ENCODE data around the gene CADM1.

CADM1 gene

DNA sequence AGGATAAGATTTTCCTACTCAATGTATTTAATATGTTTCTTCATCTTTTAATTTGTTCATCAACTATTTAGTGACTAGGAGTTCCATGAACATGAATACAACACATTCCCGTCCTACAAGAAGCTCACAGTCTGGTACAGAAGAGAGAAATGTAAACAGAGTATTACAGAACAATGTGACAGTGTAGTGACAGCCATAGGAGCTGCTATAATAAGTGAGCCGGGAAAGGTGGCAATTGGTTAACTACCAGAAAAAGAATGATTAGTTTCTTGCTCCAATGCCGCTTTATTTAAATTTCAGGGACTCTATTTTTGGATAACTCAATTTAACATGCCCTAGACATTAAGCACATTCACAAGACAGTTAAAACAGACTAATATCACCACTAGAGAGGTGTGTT, 192.3 kb downstream of the CADM1 start:
- DNase-seq (ENCODE audit: low spot score) (no peak), ATAC-seq (ENCODE audit: low read depth) (no peak)
- H3K4me3 ChIP-seq (ENCODE audit: severe bottlenecking) = no peak overlapping the region
- TF ChIP-seq, protein P1, sequence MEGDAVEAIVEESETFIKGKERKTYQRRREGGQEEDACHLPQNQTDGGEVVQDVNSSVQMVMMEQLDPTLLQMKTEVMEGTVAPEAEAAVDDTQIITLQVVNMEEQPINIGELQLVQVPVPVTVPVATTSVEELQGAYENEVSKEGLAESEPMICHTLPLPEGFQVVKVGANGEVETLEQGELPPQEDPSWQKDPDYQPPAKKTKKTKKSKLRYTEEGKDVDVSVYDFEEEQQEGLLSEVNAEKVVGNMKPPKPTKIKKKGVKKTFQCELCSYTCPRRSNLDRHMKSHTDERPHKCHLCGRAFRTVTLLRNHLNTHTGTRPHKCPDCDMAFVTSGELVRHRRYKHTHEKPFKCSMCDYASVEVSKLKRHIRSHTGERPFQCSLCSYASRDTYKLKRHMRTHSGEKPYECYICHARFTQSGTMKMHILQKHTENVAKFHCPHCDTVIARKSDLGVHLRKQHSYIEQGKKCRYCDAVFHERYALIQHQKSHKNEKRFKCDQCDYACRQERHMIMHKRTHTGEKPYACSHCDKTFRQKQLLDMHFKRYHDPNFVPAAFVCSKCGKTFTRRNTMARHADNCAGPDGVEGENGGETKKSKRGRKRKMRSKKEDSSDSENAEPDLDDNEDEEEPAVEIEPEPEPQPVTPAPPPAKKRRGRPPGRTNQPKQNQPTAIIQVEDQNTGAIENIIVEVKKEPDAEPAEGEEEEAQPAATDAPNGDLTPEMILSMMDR (IDR thresholded peaks at IDR 0.05; ENCODE audit: poor library complexity, severe bottlenecking) = no peak
- H3K36me3 ChIP-seq (ENCODE audit: low read depth) = no peaks in the 10 kb centered on the region
- no peaks in the 10 kb centered on the region for H3K4me1 ChIP-seq (ENCODE audit: insufficient read depth, poor library complexity, severe bottlenecking)
- H3K27me3 ChIP-seq (ENCODE audit: insufficient read depth, poor library complexity, severe bottlenecking) = no peaks in the 10 kb centered on the region
- H3K27ac ChIP-seq (ENCODE audit: poor library complexity, severe bottlenecking) = no peak overlapping the region
- no peaks in the 10 kb centered on the region for H3K9me3 ChIP-seq (ENCODE audit: severe bottlenecking)

DNA sequence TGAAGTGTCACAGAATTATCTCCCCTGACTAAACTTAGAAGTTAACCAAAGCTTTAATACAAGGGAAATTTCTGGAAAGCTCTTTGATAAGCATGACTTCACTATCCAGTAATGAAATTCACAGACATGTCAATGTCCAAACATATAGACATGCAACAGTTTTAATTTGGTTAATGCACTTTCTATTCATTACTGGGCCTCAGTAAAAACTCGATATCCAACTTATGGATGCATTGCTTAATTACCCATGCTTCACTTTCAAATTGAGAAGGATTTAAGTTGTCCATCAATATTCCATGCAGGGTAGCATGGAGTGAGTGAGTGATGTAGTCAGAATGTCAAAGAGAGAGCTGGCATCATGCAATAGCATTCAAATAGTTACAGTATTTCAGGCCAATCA, 197.5 kb downstream of the CADM1 start:
- Histone ChIP-seq H3K9me3 (ENCODE audit: severe bottlenecking) (no peaks in the 10 kb centered on the region), H3K36me3 (ENCODE audit: low read depth) (no peaks in the 10 kb centered on the region), H3K27ac (ENCODE audit: poor library complexity, severe bottlenecking) (no peak overlapping the region), H3K4me1 (ENCODE audit: insufficient read depth, poor library complexity, severe bottlenecking) (no peaks in the 10 kb centered on the region), H3K4me3 (ENCODE audit: severe bottlenecking) (no peak overlapping the region), H3K27me3 (ENCODE audit: insufficient read depth, poor library complexity, severe bottlenecking) (no peaks in the 10 kb centered on the region)
- DNase-seq (ENCODE audit: low spot score) (no peak), ATAC-seq (ENCODE audit: low read depth) (no peak)
- TF ChIP-seq, protein P1 (IDR thresholded peaks at IDR 0.05; ENCODE audit: poor library complexity, severe bottlenecking) = no peak

DNA sequence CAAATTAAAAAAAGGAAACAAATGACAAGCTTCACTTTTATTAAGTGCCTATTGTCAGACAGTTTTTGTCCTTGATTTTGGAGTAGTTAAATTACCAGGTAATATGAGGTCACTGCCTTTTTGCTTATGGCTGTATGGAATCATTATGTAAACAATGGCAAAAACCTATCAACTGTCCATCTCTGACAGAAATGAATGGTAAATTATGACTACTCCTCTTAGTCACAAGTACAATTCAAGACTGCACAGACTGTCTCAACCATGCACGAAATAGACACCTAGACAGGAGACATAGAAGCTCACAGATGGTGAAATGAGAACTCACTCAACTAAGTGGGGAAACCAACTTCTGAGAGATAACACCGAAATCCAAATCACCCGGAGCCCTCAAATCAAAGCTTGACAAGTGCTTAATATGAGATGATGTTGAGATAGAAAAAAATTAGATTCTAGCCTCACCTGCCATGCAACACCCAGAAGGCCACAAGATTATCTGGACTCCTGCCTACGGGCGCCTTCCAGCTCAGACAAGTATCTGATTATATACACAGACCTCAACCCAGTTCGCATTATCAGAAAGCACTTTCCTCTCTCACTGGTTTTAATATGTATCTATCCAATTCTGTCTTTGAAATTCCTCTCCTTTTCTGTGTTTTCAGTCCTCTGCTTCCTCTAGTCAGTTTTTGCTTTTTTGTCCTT, 199.3 kb downstream of the CADM1 start:
- no peaks in the 10 kb centered on the region for H3K9me3 ChIP-seq (ENCODE audit: severe bottlenecking)
- DNase-seq (ENCODE audit: low spot score) = no peak

DNA sequence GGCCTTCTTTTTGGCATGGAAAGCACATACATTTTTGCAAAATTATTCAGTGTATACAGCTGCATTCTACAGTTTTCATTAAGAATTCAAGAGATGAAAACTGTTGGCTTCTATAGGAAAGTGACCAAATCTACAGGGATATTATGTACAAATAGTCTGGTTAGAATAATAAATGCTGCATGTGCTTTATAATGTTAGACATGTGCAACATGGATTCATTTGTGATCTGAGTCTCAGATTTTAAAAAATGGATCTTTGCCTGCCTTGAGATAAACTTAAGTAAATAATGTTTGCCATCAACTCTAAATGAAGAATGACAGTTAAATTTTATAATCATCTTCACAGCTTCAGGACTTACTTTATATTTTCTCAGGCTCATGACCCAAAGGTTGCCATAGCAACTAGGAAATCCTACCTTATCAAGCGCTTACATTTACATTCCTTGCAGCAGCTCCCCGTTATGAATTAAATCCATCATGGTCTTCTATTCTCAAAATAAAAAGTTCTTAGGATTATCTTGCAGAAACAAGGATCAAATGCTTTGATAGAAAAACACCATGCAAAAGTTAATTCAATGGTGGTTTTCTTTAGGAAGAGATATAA, 200.2 kb downstream of the CADM1 start:
- no peak for DNase-seq (ENCODE audit: low spot score)
- no peaks in the 10 kb centered on the region for H3K9me3 ChIP-seq (ENCODE audit: severe bottlenecking)
- no peak overlapping the region for H3K27ac ChIP-seq (ENCODE audit: poor library complexity, severe bottlenecking)
- no peak overlapping the region for H3K4me3 ChIP-seq (ENCODE audit: severe bottlenecking)
- H3K27me3 ChIP-seq (ENCODE audit: insufficient read depth, poor library complexity, severe bottlenecking) = no peaks in the 10 kb centered on the region
- TF ChIP-seq, protein P1 (IDR thresholded peaks at IDR 0.05; ENCODE audit: poor library complexity, severe bottlenecking) = no peak
- no peaks in the 10 kb centered on the region for H3K4me1 ChIP-seq (ENCODE audit: insufficient read depth, poor library complexity, severe bottlenecking)
- no peaks in the 10 kb centered on the region for H3K36me3 ChIP-seq (ENCODE audit: low read depth)
- no peak for ATAC-seq (ENCODE audit: low read depth)

More for the DNA sequence above, 199.3 kb downstream of the CADM1 start:
- peak overlapping the region; percentile 26 for H3K27ac ChIP-seq (ENCODE audit: poor library complexity, severe bottlenecking)
- no peaks in the 10 kb centered on the region for H3K36me3 ChIP-seq (ENCODE audit: low read depth)
- H3K4me1 ChIP-seq (ENCODE audit: insufficient read depth, poor library complexity, severe bottlenecking) = no peaks in the 10 kb centered on the region
- no peak overlapping the region for H3K4me3 ChIP-seq (ENCODE audit: severe bottlenecking)
- TF ChIP-seq, protein P1 (IDR thresholded peaks at IDR 0.05; ENCODE audit: poor library complexity, severe bottlenecking) = no peak
- ATAC-seq (ENCODE audit: low read depth) = peak; percentile 81
- H3K27me3 ChIP-seq (ENCODE audit: insufficient read depth, poor library complexity, severe bottlenecking) = no peaks in the 10 kb centered on the region

All from RWPE2 (cell line).